ENCODE data around the gene MAP9. TPM values are rescaled to one million over a fixed set of nuclear protein-coding genes. Genes with fewer than 3 reads are reported as not detected.

Gene MAP9
- total RNA-seq, 2 experiments from 2014 or later, result 8.3 to 8.4 TPM

GRCh38 chr4:155413451-155413850, 36.7 kb upstream of the MAP9 start:
- Mint-ChIP-seq H3K4me3 (no peak overlapping the region), H3K4me1 (ENCODE audit: low read depth) (no peaks in the 10 kb centered on the region), H3K27ac (no peak overlapping the region), H3K9me3 (no peaks in the 10 kb centered on the region), H3K36me3 (ENCODE audit: low read depth) (no peaks in the 10 kb centered on the region), H3K27me3 (peaks cover 5% of the 10 kb centered on the region)
- TF ChIP-seq CTCF (IDR thresholded peaks at IDR 0.05), result no peak
- DNase-seq (no peak), ATAC-seq (no peak)
- ChIA-PET POLR2A (no interaction called here), CTCF (no interaction called here)
- intact Hi-C loops (cut with micrococcal nuclease), result no loop called here

GRCh38 chr4:155411546-155411945, 34.8 kb upstream of the MAP9 start:
- peaks cover 5% of the 10 kb centered on the region for H3K27me3 Mint-ChIP-seq
- no peaks in the 10 kb centered on the region for H3K9me3 Mint-ChIP-seq
- ATAC-seq, result no peak
- TF ChIP-seq CTCF (IDR thresholded peaks at IDR 0.05), result no peak
- ChIA-PET CTCF (no interaction called here), POLR2A (no interaction called here)
- H3K36me3 Mint-ChIP-seq (ENCODE audit: low read depth), result no peaks in the 10 kb centered on the region
- H3K4me1 Mint-ChIP-seq (ENCODE audit: low read depth), result no peaks in the 10 kb centered on the region
- no peak overlapping the region for H3K27ac Mint-ChIP-seq
- H3K4me3 Mint-ChIP-seq, result no peak overlapping the region
- no peak for DNase-seq
- intact Hi-C loops (cut with micrococcal nuclease), result no loop called here

- no peaks in the 10 kb centered on the region for H3K4me1 Mint-ChIP-seq (ENCODE audit: low read depth)
- POLR2A ChIA-PET, result interaction anchor here (1.0 kb wide), 1 partner anchor 23 kb away, joined by 3 read pairs; no protein-coding TSS in a partner anchor
- H3K4me3 Mint-ChIP-seq, result no peak overlapping the region
- CTCF ChIA-PET, result no interaction called here
- no peak for TF ChIP-seq CTCF (IDR thresholded peaks at IDR 0.05)
- intact Hi-C loops (cut with micrococcal nuclease), result no loop called here
- H3K27me3 Mint-ChIP-seq, result peaks cover 5% of the 10 kb centered on the region
- no peaks in the 10 kb centered on the region for H3K9me3 Mint-ChIP-seq
- ATAC-seq (no peak), DNase-seq (no peak)
- no peak overlapping the region for H3K27ac Mint-ChIP-seq
- H3K36me3 Mint-ChIP-seq (ENCODE audit: low read depth), result no peaks in the 10 kb centered on the region
Observed at GRCh38 chr4:155408796-155409195, 32.0 kb upstream of the MAP9 start.

- H3K4me1 Mint-ChIP-seq (ENCODE audit: low read depth), result no peaks in the 10 kb centered on the region
- H3K4me3 Mint-ChIP-seq, result no peak overlapping the region
- H3K9me3 Mint-ChIP-seq, result no peaks in the 10 kb centered on the region
- CTCF ChIA-PET, result no interaction called here
- no peak overlapping the region for H3K27ac Mint-ChIP-seq
- TF ChIP-seq CTCF (IDR thresholded peaks at IDR 0.05), result no peak
- H3K36me3 Mint-ChIP-seq (ENCODE audit: low read depth), result no peaks in the 10 kb centered on the region
- no peak for DNase-seq
- intact Hi-C loops (cut with micrococcal nuclease), result no loop called here
- no peak for ATAC-seq
- peaks cover 5% of the 10 kb centered on the region for H3K27me3 Mint-ChIP-seq
- POLR2A ChIA-PET, result no interaction called here
Observed at GRCh38 chr4:155407480-155407879, 30.7 kb upstream of the MAP9 start.

GRCh38 chr4:155405059-155405458, 28.3 kb upstream of the MAP9 start:
- ATAC-seq, result no peak
- Mint-ChIP-seq H3K4me1 (ENCODE audit: low read depth) (no peaks in the 10 kb centered on the region), H3K9me3 (no peaks in the 10 kb centered on the region), H3K36me3 (ENCODE audit: low read depth) (no peaks in the 10 kb centered on the region), H3K27me3 (peaks cover under 1% of the 10 kb centered on the region), H3K27ac (no peak overlapping the region), H3K4me3 (no peak overlapping the region)
- ChIA-PET CTCF (no interaction called here), POLR2A (no interaction called here)
- intact Hi-C loops (cut with micrococcal nuclease), result no loop called here
- TF ChIP-seq CTCF (IDR thresholded peaks at IDR 0.05), result no peak
- no peak for DNase-seq
